AG08396 (cell line): Measurements from ENCODE around the gene GFAP.

Experiments
- DNase-seq: peaks from one replicate; pipeline ENCODE4 v3.0.0; 2012; ENCODE audit warnings: low spot score, mixed read lengths

The GFAP gene

GRCh38 chr17:44931376-44931775, 16.1 kb upstream of the GFAP start:
- no peak for DNase-seq

GRCh38 chr17:44930667-44931066, 15.4 kb upstream of the GFAP start:
- no peak for DNase-seq

DNA sequence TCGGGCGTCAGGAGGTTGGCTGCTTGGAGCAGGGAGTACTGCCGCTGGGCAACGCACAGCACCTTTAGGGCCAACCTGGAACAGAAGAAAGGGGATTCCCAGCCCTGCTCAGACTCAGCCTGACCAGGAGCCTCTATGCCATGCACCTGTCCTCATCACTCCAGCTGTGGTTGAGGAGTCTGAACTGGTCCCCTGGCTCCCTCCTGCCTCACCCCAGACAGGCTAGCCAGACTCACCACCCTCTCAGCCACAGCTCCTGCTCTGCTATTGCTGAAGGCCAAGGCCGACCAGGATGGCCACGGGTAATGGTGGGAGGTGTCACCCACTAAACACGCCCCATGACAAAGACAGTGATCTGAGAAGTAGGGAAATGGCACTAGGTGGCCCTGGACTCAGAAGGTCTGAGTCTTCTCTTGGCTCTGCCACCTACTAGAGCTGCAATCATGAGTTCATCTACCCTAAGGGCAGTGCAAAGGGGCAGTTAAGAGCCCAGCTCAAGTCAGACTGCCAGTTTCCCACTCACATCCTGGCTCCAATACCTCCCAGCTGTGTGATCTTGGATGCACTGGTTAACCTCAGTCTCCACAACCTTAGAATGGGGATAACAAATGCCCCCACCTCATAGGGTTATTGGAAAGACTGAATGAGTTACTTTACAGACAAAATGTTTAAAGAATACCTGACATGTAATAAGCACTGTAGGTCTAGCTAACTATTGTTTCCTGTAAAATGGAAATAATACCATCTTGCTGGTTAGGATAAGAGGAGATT, 13.8 kb upstream of the GFAP start:
- no peak for DNase-seq

GRCh38 chr17:44928136-44928535, 12.8 kb upstream of the GFAP start:
- no peak for DNase-seq

GRCh38 chr17:44927696-44928095, 12.4 kb upstream of the GFAP start:
- DNase-seq = no peak

- no peak for DNase-seq
These were observed 11.7 kb upstream of the GFAP start for GRCh38 chr17:44926821-44927525.

- DNase-seq = no peak
These were observed 10.7 kb upstream of the GFAP start for GRCh38 chr17:44925731-44926697.

DNA sequence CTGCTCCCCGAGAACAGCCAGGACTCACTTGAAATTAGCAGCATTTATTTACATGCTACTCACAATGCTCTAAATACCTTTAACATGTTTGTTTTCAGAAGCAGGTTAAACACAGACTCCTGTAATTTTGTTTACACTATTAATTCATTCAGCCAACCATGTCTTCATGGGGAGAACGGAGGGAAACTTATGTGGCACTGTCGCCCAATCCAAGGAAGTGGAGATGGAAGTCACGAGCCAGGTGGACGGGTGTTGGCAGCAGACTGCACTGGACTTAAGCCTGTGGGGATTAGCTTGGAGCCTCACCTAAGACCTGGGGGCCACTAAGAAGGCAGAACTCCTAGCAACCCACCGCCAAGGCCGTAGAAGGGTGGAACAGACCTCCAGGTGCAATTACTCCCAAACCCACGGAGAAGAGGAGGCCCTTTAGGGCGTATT, 8.8 kb upstream of the GFAP start:
- DNase-seq = no peak

DNA sequence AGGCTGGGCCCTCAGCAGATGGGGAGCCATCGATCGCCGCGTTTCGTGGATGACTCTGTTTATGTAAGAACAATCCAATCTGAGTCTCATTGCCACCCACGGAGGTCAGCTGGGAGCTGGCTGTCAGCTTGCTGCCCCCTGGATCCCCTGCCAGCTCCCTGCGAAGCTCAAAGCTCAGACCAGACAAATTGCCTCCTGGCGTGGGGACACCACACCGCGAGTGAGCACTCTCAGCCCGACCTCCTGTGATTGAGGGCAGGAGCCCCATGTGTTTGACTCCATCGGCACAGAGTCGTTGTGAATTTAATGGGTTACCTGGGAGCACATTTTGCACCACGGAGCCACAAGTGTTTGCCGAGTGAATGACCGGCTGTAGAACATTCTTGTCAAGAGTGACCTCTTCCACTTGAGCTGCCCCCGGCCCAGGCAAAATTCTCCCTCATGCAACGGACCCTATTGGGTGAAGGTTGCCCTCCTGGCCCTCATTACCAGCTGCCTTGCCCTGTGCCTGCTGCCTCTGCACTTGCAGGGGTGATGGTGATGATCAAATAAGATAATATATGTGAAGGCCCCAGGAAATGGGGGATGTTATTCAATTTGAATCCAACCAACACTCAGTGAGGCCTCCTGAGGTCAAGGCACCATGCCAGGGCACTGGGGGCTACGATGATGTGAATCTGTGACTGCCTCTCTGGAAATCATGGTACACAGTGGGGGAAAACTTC, 7.6 kb upstream of the GFAP start:
- no peak for DNase-seq

GRCh38 chr17:44922136-44922535, 6.8 kb upstream of the GFAP start:
- no peak for DNase-seq

GRCh38 chr17:44921122-44921882, 6.0 kb upstream of the GFAP start:
- no peak for DNase-seq

DNA sequence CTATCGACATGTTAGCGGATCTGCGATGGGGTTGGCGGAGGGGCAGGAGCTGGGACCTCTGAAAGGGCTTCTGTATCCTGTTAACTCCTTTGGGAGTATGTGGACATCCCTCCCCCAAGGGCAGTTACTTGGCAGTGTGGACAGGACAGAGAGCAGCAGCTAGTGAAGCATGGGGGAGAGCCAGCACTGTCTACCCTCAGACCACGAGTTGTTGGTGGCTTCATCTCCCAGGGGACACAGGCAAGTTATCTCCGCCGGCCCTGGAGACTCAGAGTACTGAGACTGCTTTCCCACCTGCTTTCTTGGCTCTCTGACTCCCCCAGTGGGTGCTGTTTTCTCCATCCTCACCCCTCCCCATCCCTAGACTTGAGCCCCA, 5.3 kb upstream of the GFAP start:
- no peak for DNase-seq

DNA sequence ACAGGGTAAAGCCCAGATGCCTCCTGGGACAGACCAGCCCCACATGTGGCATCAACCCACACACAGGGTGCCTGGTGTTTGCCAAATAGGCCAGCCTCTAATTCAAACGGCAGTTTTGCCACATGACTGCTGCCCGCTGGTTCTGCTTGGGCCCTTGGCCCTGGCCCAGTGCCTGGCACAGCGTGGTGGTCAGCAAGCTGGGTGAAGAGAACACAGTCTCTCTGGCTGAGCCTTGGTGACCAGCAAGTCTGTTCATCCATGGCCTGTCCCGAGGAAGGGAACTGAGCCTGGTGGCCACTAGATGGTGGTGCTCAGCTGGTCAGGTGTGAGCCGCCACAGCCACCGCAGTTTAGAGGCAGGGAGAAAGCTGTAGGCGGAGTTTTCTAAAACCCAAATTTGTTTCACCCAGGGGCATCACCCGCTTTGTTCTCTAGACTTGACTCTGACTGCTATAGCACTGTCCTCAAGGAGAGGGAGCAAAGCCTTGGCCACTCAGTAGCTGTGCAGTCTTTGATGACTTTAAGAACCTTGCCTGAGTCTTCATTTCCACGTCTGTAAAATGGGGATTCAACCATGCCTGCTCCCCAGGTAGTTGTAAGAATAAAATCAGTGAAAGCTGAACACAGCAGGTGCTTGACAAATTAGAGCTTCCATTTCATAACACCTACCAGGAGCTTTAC, 4.7 kb upstream of the GFAP start:
- DNase-seq = peak; percentile 91

- DNase-seq = no peak
These were observed 4.1 kb upstream of the GFAP start for GRCh38 chr17:44919411-44919810.

- no peak for DNase-seq
These were observed 2.7 kb upstream of the GFAP start for GRCh38 chr17:44918006-44918405.

GRCh38 chr17:44917456-44917855, 2.2 kb upstream of the GFAP start:
- DNase-seq = no peak

DNA sequence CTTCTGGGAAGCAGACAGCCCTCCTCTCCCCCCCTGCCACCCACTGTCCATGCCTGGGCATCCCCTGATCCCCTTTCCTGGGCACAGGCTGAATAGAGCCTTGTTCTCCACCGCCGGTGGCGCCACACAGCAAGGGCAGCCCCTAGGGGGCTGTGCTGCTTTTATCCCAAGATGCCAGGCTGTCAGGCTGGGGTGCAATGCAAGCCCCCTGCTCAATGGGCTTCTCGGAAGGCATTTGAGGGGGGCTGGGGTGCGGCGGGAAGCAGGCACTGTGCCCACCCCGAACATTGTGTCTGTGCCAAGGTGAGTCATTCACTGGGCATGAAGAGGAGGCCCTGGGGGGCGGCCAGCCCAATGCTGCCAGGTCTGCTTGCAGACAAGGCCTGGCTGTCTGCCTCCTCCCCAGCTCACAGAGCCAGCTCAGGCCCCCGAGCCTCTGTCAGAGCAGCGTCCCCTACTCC, 1.5 kb upstream of the GFAP start:
- DNase-seq = peak; percentile 41

- DNase-seq = no peak
These were observed 821 bp upstream of the GFAP start for GRCh38 chr17:44915862-44916780.

GRCh38 chr17:44914698-44915271, 515 bp downstream of the GFAP start:
- no peak for DNase-seq
